GM15510 (cell line): ENCODE results near the gene ISOC2.

Experiments
- POLR2A ChIP-seq: IDR thresholded peaks from 3 replicates; pipeline ENCODE4 v1.6.1; 2011; ENCODE audit warnings: borderline replicate concordance; ENCODE audit not compliant: insufficient read length; ENCODE audit errors: extremely low read depth

ISOC2 gene

DNA sequence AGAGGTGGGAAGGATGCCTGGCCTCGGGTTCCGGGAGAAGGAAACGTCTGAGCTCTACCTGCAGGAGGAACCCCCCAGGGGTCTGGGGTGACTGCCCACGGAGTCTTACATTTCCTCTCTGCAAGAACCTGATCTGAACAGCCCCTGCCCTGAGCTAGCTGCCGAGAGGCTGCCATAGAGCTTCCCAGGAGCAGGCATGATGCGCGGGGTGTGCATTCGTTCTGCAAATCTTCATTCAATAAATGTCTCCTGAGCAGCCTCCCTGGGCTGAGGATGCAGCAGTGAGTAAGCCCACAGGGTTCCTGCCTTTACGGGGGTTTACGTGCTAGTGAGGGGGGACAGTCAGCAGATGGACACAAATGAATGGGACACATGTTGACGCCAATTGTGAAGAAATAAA lies 16.8 kb downstream of the ISOC2 start:
- no peak for TF ChIP-seq POLR2A

DNA sequence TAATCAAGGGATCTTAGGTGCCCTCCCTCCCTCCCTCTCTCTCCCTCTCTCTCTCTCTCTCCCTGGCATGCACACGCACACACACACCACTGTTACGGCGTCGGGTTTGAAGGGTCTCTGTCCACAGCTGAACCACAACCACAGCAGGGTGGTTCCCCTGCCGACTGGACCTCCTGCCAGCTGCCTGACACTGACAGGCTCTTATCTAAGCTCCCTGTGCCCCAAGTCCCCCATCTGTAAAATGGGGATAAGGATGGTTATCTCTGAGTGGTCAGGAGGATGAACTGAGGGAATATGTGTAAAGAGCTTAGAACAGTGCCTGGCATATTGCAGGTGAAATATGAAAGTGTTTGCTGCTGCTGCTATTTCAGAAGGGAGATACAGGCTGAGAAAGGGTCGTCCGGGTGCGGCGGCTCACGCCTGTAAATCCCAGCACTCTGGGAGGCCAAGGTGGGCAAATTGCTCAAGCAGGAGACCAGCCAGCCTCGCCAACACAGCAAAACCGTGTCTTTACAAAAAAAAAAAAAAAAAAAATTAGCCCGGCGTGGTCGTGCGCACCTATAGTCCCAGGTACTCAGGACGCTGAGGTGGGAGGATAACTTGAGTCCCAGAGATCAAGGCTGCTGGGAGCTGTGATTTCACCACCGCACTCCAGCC lies 17.5 kb downstream of the ISOC2 start:
- TF ChIP-seq POLR2A, result no peak

DNA sequence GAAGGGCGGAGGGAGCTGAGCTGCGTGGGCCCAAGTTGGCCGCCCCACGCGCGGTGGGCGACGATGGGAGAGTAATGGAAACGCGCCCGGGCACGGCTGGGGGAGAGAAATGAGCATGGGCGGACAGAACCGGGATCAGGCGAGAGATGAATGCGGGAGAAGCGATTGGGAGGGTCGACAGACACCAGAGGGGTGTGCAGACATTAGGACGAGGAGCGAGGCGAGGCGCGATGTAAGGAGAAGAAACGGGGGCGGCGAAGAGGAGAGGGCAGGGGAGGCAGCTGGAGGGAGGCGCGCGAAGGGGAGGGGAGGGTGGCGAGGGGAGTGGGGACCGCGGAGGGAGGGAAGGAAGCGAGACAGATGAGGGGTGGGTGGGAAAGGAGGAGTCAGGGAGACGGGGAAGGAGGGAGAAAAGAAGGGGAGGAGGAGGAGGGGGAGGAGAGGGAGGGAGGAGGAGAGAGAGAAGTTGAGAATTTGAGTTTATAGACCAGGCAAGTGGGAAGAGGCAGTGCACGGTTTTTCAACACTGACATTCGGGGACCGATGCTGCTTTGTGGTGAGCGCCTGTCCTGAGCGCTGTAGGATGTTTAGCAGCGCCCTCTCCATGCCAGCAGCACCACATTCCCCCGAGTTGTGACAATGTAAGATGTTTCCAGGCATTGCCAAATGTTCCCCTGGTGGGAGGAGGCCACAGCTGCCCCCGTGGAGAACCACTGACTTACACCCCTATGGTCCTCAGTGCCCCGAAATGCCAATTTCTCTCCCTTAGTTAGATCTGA lies 18.2 kb downstream of the ISOC2 start, which contains the start of gene SHISA7:
TSS of gene SHISA7 (minus strand) at position 256 of the 779 bp plus-strand sequence. CDS start 437 bp downstream, outside the sequence.
- no peak for TF ChIP-seq POLR2A

DNA sequence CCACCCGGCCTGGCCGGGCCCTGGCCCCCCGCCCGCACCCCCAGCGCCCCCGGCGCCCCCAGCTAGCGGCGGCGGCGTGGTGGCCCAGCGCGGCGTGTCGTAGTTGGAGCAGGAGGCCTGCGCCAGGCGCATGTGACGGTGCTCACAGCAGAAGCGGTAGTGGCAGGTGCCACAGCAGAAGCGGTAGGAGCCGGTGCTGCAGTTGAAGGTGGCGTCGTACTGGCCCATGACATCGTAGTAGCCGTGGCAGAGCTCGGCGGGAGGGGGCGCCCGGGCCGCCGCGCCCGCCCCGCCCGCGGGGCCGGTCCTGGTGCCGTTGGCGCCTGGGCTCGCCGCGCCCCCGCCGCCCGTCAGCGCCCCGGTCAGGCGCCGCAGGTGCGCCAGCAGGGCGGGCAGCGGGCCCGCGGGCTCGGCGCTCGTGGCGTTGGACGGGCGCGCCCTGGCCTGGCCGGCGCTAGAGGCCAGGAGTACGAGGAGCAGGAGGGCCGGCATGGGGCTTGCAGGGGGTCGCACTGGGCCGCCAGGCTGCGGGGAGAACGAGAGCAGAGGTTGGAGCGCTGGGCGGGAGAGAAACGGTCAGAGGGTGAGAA lies 19.0 kb downstream of the ISOC2 start:
- no peak for TF ChIP-seq POLR2A

DNA sequence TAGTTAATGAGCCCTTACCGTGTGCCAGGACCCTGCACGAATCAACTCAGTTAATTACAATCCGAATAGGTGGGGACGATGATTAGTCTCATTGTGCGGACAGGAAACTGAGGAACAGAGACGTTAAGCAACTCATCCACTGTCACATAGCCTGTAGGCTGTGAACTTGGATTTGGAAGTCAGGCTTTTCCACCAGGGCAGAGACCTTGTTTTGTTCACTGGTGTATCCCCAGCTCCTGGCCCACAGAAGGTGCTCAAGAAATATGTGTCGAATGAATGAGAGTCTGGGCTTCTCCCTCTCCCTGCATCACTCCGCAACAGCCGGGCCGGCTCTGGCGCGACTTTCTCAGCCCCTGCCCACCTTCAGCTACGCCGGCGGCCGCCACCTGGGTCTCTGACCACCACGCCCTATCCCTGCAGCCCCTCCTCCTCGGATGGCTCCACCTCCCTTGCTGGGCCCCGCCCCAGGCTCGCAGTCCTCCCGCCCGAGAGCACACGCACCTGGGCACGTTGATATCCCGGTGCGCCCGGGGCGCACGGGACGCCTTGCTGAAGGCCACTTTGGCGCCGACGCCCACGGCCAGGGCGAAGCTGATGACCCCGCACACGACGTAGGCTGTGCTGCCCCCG lies 19.6 kb downstream of the ISOC2 start:
- TF ChIP-seq POLR2A, result no peak

DNA sequence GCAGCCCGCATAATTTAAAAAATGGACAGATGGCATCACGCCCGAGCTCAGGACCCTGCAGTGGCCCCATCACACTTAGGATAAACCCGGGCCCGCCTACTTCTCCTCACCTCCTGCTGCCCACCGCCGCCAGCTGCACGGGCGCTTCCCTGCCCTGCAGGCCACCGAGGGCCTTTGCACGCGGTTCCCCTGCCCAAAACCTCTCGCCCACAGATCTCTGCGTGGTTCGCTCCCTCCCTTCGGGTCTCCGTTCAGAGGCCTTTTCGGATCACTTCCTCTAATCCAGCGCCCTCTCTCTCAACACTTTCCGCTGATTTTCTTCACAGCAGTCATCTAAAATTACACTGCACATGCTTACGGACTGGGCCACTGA lies 20.1 kb downstream of the ISOC2 start:
- no peak for TF ChIP-seq POLR2A

DNA sequence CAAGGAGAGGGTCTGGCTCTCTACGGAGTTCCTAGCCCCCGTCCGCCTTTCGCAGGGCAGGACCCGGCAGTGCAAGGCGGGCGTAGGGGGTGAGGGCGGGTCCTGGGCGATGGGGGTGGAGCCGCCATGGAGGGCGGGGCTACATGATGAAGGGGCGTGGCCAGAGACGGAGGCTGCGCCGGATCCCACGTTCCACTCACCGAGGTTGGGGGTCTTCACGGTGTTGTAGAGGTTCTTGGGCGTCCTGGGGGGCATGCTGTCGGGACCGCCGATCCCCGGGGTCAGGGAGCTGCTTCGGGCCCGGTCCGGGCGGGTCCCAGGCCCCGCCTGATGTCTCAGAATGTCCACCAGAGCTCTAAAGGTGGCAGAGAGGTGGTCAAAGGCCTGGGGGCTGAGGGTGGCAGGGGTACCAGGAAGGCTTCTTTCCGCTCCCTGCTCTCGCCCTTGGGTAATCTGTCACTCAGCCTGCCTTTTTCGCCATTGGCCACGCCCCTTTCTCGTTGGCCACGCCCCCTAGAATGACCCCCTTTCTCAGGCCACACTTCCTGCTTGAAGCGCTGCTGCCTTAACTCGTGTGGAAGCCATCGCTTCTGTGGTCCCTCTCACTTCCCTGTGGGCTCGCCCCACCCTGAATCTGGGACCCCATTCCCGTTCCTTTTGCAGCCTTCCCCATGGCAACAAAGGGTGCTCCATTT lies 20.9 kb downstream of the ISOC2 start:
- no peak for TF ChIP-seq POLR2A

DNA sequence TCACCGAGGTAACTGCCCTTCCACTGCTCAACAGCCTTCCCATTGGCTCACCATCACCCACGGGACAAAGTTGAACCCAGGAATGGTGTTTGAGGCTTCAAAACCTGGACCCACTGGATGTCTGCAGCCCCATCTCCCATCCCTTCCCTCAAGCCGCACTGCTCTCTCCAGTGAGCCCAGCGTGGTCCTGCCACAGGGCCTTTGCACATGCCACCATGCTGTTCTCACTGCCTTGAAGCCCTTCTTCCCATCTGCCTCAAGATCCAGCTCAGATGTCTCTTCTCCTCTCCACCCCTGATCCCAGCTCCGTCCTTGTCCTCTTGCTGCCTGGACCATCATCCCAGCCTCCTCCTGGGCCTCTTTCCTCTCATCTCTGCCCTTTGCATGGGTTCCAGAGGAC lies 22.4 kb downstream of the ISOC2 start:
- no peak for TF ChIP-seq POLR2A

DNA sequence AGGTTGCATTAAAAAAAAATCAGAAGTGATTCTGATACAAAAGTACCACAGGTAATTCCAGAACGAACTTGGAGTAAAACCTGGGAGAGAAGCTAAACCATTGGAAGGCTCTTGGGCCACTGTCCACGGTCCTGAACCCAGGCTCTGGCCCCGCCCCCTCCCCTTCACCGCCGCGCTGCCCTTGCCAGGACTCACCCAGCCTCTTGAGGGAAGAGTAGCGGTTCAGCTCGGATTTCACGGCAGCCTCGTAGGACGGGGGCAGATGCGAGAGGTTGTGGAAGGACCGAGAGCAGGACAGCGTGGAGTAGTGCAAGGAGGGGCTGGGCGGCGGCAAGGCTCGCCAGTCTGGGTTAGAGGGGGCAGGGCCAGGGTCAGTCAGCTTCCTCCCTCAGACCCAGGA lies 24.0 kb downstream of the ISOC2 start:
- TF ChIP-seq POLR2A, result no peak

DNA sequence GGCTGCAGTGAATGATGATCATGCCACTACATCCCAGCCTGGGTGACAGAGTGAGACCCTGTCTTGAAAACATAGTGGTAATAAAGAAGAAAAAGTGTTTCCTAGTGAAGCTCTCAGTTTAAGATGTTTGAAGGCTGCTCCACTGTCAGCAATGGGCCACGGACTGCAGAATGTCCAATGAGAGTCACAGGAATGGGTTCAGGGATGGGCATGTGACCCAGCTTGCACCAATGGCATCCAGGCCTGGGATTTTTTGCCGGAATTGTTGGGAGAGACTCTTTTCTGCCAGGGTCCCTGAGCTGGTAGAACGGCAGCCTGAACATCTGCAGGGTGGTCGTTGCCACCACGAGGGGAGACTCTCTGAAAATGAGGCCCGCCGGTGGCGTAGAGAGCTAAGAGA lies 24.6 kb downstream of the ISOC2 start:
- TF ChIP-seq POLR2A, result no peak

DNA sequence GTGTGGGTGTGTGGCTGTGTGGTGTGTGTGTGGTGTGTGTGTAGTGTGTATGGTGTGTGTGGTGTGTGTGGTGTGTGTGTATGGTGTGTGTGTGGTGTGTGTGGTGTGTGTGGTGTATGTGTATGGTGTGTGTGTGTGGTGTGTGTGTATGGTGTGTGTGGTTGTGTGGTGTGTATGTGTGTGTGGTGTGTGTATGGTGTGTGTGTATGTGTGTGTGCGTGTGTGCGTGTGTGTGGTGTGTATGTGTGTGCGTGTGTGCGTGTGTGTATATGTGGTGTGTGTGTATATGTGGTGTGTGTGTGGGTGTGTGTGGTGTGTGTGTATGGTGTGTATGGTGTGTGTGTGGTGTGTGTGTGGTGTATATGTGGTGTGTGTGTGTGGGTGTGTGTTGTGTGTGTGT lies 26.4 kb downstream of the ISOC2 start:
- no peak for TF ChIP-seq POLR2A

DNA sequence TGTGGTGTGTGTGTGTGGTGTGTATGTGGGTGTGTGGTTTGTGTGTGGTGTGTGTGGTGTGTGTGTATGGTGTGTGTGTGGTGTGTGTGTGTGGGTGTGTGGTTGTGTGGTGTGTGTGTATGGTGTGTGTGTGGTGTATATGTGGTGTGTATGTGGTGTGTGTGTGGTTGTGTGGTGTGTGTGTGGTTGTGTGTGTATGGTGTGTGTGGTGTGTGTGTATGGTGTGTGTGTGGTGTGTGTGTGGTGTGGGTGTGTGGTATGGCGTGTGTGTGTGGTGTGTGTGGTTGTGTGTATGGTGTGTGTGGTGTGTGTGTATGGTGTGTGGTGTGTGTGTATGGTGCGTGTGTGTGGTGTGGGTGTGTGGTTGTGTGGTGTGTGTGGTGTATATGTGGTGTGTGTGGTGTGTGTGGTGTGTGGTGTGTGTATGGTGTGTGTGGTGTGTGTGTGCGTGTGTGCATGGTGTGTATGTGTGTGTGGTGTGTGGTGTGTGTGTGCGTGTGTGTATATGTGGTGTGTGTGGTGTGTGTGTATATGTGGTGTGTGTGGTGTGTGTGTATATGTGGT lies 27.0 kb downstream of the ISOC2 start:
- TF ChIP-seq POLR2A, result no peak

DNA sequence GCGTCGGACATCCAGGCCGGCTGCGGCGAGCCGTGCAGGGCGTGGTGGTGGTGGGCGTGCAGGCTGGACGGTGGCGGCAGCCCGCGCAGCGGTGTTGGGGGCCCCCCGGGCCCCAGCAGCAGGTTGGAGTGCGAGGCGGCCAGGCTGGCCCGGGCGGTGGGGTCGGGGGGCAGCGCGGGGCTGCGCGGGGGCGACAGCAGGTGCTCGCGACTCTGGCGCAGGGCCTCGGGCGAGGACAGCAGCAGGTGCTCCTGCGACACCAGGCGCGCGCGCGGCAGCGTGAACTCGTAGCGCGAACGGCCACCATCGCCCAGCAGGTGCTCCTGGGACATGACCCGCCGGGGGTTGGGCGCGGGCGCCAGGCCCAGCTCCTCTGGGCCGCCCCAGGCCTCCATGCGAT lies 28.1 kb downstream of the ISOC2 start:
- no peak for TF ChIP-seq POLR2A

DNA sequence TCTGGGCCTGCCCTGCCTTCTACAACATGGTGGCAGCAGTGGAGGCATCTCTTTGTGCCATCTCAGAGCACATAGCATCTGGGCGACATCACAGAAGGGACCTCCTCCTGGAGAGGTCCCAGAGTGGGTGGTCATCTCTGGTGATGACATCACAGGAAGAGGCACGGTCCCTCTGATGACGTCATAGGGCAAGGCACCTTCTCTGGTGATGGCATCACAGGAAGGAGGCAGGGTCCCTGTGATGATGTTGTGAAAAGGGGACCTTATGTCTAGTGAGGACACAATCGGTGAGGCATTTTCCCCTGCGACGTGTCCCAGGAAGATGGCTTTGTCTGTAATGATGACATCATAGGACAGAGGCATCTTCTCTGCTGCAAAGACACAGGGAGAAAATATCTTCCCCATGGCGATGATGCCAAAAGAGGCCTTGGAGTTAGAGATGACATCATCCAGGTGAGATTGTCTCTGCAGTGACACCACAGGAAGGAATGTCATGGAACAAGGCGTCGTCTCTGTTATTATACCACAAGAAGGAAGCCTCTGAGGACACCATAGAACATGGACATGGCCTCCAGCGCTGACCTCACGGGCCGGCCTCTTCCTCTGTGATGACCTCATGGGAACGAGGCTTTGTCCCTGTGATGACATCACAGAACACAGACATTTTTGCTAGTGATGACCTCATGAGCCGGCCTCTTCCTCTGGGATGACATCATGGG lies 29.0 kb downstream of the ISOC2 start:
- TF ChIP-seq POLR2A, result no peak
